HG02642 (cell line): Measurements from ENCODE around the gene TSPAN15.

Experiments
- ATAC-seq: cut with Tn5 transposase; IDR thresholded peaks from one replicate; pipeline ENCODE4 v1.9.1; 2021; ENCODE audit warnings: mild to moderate bottlenecking; ENCODE audit not compliant: unreplicated experiment, poor library complexity

TSPAN15 gene

GRCh38 chr10:69416695-69417094 is 34.6 kb upstream of the TSPAN15 start, which contains the start of gene TACR2:
TACR2 (minus strand) TSS chr10:69416918; CDS start chr10:69416323, 595 bp downstream.
- ATAC-seq, result no peak

- ATAC-seq, result no peak
Observed at GRCh38 chr10:69417542-69417941, 33.7 kb upstream of the TSPAN15 start.

DNA sequence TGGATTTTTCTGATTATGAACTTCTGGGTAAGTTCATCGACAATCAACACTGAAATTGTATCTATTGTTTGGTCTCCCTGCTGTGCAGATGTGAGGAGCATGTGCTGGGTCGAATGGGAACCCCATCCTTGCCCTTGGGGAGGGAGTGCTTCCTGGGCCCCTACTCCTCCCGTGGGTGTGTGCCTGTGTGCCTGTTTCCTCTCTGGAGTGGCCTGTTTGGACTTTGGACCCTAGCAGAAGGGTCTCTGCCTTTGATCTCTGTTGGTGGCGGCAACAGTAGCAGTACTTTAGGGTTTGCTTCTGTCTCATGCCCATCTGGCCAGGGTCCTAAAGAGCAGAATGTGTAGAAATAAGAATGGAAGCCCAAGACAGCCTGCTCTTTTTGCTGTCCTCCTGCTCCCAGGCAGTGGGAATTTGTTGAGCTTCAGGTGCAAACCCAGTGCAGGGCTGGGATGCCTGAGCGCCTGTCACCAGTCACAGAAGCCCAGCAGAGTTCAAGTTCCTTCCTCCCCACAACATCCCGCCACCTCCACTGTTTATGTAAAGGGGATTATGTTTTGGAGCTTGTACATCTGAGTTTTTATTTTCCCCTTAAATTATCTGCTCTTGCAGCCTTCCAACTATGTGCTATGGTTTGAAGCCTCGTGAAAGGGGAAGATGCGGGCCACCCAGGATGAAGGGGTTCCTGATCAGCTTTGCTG is 33.1 kb upstream of the TSPAN15 start:
- ATAC-seq, result no peak

GRCh38 chr10:69419096-69419743 is 32.0 kb upstream of the TSPAN15 start:
- no peak for ATAC-seq

GRCh38 chr10:69419744-69420126 is 31.5 kb upstream of the TSPAN15 start:
- no peak for ATAC-seq

DNA sequence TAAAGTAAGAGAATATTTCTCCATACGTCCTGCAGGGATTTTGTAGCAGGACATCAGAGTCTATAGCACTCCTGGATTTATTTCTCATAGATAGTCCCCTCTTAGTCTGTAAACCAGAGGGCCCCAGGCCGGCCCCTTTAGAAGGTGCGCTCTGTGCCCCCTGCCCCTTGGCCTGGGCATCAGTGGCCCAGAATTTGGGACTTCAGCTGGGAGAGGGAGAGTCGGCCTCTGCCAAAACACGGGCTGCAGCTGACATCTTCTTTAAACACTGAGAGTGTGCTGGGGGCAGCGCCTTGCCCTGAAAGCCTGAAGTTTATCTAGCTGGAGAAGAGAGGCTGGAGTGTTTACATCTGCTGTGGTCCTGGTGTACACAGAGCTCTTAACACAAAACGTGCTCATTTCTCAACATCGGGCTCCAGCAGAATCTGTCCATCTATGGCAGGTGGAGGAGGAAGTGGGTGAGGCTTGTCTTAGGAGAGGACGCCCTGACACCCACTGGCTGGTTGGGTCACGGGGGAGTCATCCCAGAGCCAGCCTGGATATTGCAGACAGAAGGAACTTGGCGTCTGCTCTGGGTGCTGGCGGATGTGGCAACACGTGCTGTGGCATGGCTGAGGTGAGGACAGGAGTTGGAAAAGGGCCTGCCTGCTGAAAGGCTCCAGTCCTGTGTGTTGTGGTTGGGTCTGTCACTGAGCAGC is 29.5 kb upstream of the TSPAN15 start:
- ATAC-seq, result no peak

DNA sequence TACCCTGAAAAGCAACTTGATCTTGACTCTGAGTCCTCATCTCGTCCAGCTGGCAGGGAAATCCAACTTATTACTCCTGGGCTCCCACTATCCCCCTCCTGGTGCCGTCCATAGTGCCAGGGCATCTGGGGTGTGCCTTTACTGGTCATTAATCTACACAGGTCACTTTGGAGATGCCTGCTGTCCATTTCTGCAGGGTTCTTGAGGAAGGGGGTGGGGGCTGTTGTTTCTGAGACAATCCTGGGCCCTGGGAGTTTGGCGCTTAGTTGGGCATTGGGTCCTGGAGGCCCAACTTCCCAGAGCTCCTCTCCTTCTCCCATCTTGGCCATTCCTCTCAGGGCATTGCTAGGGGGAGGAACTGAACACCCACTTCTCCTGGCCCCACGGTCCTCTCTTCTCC is 28.6 kb upstream of the TSPAN15 start:
- no peak for ATAC-seq

- ATAC-seq, result no peak
Observed at GRCh38 chr10:69425041-69425440, 26.2 kb upstream of the TSPAN15 start.

DNA sequence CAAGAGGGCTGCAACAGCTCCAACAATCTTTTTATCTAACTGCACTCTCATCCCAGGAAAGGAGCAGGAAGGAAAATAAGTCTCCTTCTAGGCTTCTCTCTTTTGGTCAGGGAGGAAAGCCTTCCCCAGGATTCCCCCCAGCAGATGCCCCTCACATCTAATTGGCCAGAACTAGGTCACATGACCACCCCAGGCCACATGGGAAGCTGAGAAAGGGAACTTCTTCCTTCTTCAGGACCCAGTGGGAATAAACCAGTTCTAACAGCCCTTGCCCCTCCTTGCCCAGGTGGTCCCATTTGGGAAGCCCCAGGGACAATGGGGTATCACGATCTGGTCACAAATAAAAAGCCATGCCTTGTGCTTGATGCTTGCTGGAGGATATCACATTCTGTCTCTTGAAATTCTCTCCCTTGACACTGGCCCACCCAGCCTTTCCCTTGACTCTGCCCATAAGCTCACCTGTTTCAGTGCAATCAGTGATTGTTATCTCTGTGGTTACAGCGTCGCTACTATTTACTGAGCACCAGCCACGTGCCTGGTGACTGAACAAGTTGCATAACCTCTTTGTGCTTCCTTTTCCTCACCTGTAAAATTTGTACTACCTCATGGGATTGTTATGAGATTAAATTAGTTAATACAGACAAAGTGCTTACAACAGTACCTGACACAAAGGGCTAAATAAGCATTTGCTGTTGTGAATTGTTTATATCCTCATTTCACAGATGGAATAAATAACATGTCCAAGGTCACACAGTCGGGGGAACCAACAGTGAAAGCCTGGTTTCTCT is 25.6 kb upstream of the TSPAN15 start:
- ATAC-seq, result no peak

DNA sequence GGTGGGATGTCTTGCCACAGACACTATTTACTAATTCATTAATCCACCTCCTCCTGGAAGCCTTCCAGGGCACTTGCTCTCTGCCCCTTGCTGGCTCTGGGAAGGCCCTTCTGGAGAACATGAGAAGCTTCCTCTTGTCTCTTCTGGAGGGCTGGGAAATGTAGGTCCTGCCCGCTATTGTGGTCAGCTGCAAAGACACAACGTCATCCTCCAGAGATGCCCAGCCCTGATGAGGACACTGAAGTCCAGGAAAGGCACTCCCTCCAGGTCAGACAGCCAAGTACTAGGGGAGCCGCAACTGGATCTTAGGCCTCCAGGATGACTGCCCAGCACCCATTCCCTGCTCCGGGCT is 24.9 kb upstream of the TSPAN15 start:
- no peak for ATAC-seq

DNA sequence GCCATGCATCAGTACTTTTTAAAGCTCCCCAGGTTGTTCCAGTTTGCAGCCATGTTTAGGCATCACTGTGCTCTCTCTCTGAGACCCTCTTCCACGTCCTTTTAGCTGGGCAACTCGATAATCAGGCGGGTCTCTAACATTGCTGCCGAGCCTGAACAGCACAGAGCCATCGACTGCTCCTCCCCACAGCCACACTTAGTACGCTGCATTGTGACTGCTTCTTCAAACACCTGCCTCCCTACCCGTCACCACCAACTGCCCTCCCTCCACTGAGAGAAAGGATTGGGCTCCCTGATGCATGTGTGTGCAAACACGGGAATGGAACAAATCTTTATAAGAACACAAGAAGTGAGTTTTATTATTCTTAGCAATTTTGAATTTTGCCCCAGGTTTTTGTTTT is 23.1 kb upstream of the TSPAN15 start:
- ATAC-seq, result no peak

DNA sequence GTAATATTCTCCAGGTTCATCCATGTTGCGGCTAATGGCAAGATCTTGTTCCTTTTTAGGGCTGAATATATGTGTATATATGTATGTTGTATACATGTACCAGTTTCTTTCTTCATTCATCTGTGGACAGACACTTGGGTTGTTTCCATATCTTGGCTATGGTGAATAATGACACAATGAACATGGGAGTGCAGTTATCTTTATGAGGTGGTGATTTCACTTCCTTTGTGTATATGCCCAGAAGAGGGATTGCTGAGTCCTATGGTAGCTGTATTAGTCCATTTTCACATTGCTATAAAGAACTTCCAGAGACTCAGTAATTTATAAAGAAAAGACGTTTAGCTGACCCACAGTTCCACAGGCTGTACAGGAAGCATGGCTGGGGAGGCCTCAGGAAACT is 17.1 kb upstream of the TSPAN15 start:
- ATAC-seq, result no peak

DNA sequence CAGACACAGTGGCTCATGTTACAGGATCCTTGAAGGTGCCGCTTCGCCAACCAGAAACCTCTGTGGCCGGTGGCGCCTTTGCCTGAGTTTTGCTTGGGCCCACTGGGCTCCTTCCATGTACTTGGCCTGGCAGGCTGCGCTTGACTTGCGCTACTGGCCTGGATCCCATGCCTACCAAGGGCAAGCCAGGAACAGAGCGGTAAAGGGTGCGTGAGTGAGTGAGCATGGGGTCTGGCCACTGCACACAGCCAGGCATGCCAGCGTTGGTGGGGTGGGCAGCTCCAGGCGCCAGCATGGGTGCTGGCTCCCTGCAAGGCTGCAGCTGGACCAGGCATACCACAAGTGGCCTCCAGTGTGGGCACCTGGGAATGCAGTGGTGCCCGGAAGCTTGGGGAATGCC is 16.3 kb upstream of the TSPAN15 start:
- no peak for ATAC-seq

DNA sequence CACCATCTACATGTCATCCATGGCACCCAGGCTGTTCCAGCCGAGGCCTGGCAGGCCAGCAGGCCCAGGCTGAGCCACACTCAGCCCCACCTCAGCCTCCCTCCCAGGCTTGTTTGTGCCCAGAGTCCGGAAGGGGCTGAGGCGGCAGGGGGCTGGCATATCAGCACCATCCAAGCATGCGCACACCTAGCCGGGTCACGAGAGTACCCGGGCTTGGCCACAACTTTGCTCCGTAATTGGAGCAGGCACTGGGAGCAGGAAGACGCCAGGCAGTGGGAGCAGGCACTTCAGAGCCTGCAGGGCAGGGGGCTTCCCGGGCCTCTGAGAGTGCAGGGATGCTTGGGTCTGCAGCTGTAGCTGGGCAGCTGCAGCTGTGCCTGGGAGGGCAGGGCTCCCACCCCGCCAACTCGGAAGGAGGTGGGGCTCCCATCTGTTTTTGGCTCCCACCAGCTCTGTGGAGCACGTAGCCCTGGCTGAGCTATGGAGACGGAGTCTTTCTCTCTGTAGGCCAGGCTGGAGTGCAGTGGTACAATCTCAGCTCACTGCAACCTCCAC is 15.2 kb upstream of the TSPAN15 start:
- ATAC-seq, result no peak

- ATAC-seq, result no peak
Observed at GRCh38 chr10:69437321-69438259, 13.7 kb upstream of the TSPAN15 start.

DNA sequence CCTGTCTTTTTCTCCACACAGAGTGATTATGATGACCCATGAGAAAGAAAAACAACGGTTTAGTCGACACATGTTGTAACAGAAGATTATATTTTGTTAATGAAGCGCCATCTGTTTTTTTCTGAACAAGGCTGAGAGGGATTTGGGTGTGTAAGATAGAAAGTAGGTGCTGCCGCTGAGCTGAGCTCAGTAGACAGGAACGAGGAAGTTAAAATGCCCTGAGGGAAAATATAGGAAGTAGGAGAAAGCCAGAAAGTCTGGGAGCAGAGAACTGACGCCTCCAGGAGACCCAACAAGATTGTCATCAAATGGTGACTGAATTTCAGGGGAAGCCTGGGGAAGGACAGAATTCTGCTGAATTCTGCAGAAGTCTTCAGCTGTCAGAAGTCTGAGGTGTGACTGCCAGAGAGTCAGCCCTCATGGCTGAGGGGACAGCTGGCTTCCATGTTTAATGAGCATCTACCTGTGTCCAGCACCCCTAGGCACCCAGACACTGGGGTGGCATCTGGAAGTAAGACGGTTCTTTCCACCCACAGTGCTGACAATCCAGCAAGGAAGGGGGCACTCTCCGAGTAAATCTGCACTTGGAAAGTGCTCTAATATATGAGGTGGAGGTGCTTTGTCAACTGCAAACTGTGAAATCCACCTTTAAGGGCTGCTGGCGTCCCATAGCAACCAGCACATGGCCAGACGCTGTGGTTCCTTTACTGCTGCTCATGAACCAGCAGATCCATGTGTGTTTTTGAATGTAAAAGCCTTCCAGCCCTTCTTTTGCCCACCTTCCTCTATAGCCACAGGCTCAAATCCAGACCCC is 12.5 kb upstream of the TSPAN15 start:
- ATAC-seq, result no peak

DNA sequence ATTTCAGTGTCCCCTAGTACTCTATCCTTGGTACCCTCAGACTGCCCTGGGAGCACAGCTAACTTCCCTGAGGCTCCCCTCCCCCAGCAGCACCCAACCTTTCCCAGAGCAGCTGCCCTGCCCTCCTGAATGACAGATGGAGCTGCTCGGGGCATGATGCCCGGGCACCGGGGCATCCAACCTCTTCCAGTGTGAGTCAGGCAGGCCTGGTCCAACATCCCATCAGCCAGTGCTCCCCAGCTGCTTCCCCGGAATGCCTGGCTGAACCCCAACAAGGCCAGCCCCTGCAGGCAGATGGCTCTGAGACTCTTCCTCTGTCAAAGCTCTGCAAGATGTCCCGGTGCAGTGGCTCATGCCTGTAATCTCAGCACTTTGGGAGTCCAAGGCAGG is 11.9 kb upstream of the TSPAN15 start:
- ATAC-seq, result no peak

- no peak for ATAC-seq
Observed at GRCh38 chr10:69439813-69440506, 11.3 kb upstream of the TSPAN15 start.
